GM12892 (cell line): Measurements from ENCODE around the gene ULBP2.
"Not testable (repeated sequence)": the region's sequence is repeated elsewhere in the genome, so short reads cannot be mapped to it uniquely, and the experiment has no call there.

Experiments
- DNase-seq: peaks from one replicate; pipeline ENCODE4 v3.0.0; 2011; ENCODE audit not compliant: insufficient read length
- FAIRE-seq: peaks from 2 replicates; lab custom pipeline; 2011; peaks lifted over from hg19 to GRCh38; lab: Jason Lieb, UNC
- POLR2A ChIP-seq: IDR thresholded peaks from 2 replicates; pipeline ENCODE4 v1.6.1; 2011; ENCODE audit warnings: low read depth, low read length, control low read depth
- POLR2AphosphoS5 ChIP-seq: IDR thresholded peaks from 2 replicates; pipeline ENCODE4 v1.6.1; 2011; ENCODE audit warnings: low read depth, low read length, control low read depth
- TAF1 ChIP-seq: IDR thresholded peaks from 2 replicates; pipeline ENCODE4 v1.6.1; 2011; ENCODE audit warnings: low read depth, mild to moderate bottlenecking, control low read depth, low read length, borderline replicate concordance

ULBP2 gene

GRCh38 chr6:149900620-149901443 is 41.0 kb upstream of the ULBP2 start:
- no peak for FAIRE-seq
- DNase-seq, result no peak
- TF ChIP-seq POLR2A (no peak), POLR2AphosphoS5 (no peak), TAF1 (no peak)

- FAIRE-seq, result no peak
- no peak for DNase-seq
- TF ChIP-seq POLR2A (no peak), POLR2AphosphoS5 (no peak), TAF1 (no peak)
Observed at GRCh38 chr6:149901444-149902140, 40.2 kb upstream of the ULBP2 start.

- no peak for DNase-seq
- FAIRE-seq, result no peak
- TF ChIP-seq POLR2A (no peak), POLR2AphosphoS5 (no peak), TAF1 (no peak)
Observed at GRCh38 chr6:149903938-149904611, 37.7 kb upstream of the ULBP2 start.

GRCh38 chr6:149904661-149905370 is 37.0 kb upstream of the ULBP2 start:
- FAIRE-seq, result no peak
- no peak for DNase-seq

GRCh38 chr6:149905371-149905910 is 36.4 kb upstream of the ULBP2 start:
- FAIRE-seq, result no peak
- DNase-seq, result no peak
- TF ChIP-seq POLR2A (no peak), TAF1 (no peak), POLR2AphosphoS5 (no peak)

More at GRCh38 chr6:149904661-149905370, 37.0 kb upstream of the ULBP2 start:
- TF ChIP-seq POLR2A (no peak), POLR2AphosphoS5 (no peak), TAF1 (no peak)

GRCh38 chr6:149905911-149906371 is 35.9 kb upstream of the ULBP2 start:
- FAIRE-seq (no peak), DNase-seq (no peak)
- TF ChIP-seq POLR2A (no peak), POLR2AphosphoS5 (no peak), TAF1 (no peak)

GRCh38 chr6:149906405-149906804 is 35.4 kb upstream of the ULBP2 start:
- TF ChIP-seq POLR2A (no peak), POLR2AphosphoS5 (no peak), TAF1 (no peak)
- FAIRE-seq (no peak), DNase-seq (no peak)

GRCh38 chr6:149907317-149907716 is 34.5 kb upstream of the ULBP2 start:
- FAIRE-seq (no peak), DNase-seq (no peak)
- TF ChIP-seq POLR2A (no peak), POLR2AphosphoS5 (no peak), TAF1 (no peak)

GRCh38 chr6:149908480-149908879 is 33.3 kb upstream of the ULBP2 start:
- not testable (repeated sequence) for FAIRE-seq

GRCh38 chr6:149909701-149910470 is 31.9 kb upstream of the ULBP2 start:
- no peak for DNase-seq
- no peak for TF ChIP-seq TAF1
- no peak for TF ChIP-seq POLR2AphosphoS5
- no peak for TF ChIP-seq POLR2A
- no peak for FAIRE-seq

More at GRCh38 chr6:149908480-149908879, 33.3 kb upstream of the ULBP2 start:
- not testable (repeated sequence) for DNase-seq
